DOHH2 (cell line): ENCODE data around the gene STK32C.

Experiments used
- EZH2phosphoT487 ChIP-seq: fragments of 200-600 bp; sonication (generic); IDR thresholded peaks from 2 replicates; pipeline ENCODE4 v1.6.1; 2017; ENCODE audit warnings: borderline replicate concordance, mild to moderate bottlenecking, antibody characterized with exemption, low read length, moderate library complexity, mixed read lengths
- TF ChIP-seq, protein P1 (sequence below): fragments of 200-600 bp; sonication (generic); IDR thresholded peaks from one replicate; pipeline ENCODE4 v1.5.1; 2014; ENCODE audit warnings: antibody characterized with exemption, mild to moderate bottlenecking, low read depth, low read length; ENCODE audit not compliant: poor library complexity, severe bottlenecking

DNA sequence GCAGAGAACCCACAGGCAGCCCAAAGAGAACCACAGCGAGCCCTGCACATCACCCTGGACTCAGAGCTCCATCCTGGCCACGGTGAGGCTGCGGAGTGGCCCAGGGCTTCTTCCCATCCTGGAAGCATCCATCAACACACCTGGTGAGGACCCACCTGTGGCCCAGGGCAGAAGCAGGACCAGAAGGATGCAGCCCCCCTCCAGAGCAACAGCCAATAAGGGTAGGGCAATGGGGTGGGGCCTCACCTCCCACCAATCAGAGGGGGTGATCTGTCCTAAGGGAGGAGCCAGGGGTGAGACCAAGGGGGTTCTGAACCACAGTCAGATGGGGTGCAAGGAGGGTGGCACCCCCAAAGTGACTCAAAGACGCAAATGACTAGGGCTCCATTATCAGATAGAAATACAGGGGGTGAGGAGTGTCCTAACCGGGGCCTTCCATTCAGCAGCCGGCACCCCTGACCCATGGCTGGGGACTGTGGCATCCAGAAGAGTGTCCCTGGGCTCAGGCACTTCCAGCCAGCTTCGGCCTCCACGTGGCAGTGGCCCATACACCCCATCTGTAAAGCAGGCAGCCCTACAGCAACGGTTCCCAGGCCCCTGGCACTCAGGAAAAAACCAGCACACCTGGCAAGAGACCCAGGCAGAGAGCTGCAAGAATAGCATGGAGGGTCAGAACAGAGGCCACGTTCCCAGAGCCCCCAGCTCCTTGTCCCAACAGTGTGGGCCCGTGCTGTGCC lies 36.9 kb downstream of the STK32C start:
- TF ChIP-seq, protein P1, sequence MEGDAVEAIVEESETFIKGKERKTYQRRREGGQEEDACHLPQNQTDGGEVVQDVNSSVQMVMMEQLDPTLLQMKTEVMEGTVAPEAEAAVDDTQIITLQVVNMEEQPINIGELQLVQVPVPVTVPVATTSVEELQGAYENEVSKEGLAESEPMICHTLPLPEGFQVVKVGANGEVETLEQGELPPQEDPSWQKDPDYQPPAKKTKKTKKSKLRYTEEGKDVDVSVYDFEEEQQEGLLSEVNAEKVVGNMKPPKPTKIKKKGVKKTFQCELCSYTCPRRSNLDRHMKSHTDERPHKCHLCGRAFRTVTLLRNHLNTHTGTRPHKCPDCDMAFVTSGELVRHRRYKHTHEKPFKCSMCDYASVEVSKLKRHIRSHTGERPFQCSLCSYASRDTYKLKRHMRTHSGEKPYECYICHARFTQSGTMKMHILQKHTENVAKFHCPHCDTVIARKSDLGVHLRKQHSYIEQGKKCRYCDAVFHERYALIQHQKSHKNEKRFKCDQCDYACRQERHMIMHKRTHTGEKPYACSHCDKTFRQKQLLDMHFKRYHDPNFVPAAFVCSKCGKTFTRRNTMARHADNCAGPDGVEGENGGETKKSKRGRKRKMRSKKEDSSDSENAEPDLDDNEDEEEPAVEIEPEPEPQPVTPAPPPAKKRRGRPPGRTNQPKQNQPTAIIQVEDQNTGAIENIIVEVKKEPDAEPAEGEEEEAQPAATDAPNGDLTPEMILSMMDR, result no peak
- TF ChIP-seq EZH2phosphoT487, result no peak
